ENCODE measurements around the gene TRAF3IP3.

The TRAF3IP3 gene

GRCh38 chr1:209823143-209824041, 67.5 kb downstream of the TRAF3IP3 start:
- in situ Hi-C loops (cut with MboI; ENCODE audit: low sequenced_read_pairs) = no loop called here

GRCh38 chr1:209825591-209826434, 70.0 kb downstream of the TRAF3IP3 start:
- in situ Hi-C loops (cut with MboI; ENCODE audit: low sequenced_read_pairs) = no loop called here

GRCh38 chr1:209827384-209828262, 71.8 kb downstream of the TRAF3IP3 start, which contains the start of gene UTP25:
Gene UTP25, plus strand, starts transcription at chr1:209827972. Its CDS starts 92 bp downstream, at chr1:209828064.
- in situ Hi-C loops (cut with MboI; ENCODE audit: low sequenced_read_pairs) = no loop called here

- in situ Hi-C loops (cut with MboI; ENCODE audit: low sequenced_read_pairs) = no loop called here
Observed at GRCh38 chr1:209829716-209830115, 73.9 kb downstream of the TRAF3IP3 start.

GRCh38 chr1:209830722-209831121, 74.9 kb downstream of the TRAF3IP3 start:
- in situ Hi-C loops (cut with MboI; ENCODE audit: low sequenced_read_pairs) = no loop called here

GRCh38 chr1:209831615-209832014, 75.8 kb downstream of the TRAF3IP3 start:
- in situ Hi-C loops (cut with MboI; ENCODE audit: low sequenced_read_pairs) = no loop called here

All from HL-60/S4 treated with phorbol 12-myristate 13-acetate at 8.2 ng/mL for 4 days and 3 days (cell line).